Measurements from ENCODE around the gene AEBP2.

DNA sequence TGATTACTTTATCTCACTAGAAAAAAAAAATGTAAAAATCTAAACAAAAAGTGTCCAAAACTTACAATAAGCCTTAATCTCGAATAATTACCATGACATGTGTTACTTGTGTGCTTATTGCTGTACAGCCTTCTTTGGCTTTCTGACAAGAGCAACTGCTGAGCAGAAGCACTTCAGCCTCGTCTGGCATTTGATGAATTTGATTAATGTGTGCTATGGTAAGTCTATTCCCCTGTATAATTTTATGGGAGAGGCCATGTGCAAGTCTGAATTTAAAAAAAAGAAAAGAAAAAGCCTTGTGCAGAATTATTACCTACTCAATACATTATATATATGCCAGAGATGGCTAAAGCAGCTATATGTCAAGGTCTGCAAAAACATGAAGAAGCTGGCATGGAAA is 113.9 kb downstream of the AEBP2 start:
- TF ChIP-seq, protein P1, sequence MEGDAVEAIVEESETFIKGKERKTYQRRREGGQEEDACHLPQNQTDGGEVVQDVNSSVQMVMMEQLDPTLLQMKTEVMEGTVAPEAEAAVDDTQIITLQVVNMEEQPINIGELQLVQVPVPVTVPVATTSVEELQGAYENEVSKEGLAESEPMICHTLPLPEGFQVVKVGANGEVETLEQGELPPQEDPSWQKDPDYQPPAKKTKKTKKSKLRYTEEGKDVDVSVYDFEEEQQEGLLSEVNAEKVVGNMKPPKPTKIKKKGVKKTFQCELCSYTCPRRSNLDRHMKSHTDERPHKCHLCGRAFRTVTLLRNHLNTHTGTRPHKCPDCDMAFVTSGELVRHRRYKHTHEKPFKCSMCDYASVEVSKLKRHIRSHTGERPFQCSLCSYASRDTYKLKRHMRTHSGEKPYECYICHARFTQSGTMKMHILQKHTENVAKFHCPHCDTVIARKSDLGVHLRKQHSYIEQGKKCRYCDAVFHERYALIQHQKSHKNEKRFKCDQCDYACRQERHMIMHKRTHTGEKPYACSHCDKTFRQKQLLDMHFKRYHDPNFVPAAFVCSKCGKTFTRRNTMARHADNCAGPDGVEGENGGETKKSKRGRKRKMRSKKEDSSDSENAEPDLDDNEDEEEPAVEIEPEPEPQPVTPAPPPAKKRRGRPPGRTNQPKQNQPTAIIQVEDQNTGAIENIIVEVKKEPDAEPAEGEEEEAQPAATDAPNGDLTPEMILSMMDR (IDR thresholded peaks at IDR 0.05): no peak
- no peak for TF ChIP-seq POLR2A (IDR thresholded peaks at IDR 0.05)

Measured in adrenal gland (tissue), 5 donors.